GM21423 (cell line): ENCODE measurements around the gene OR2W1.

Source experiments
- ATAC-seq: cut with Tn5 transposase; IDR thresholded peaks from one replicate; pipeline ENCODE4 v1.9.1; 2021; ENCODE audit warnings: mild to moderate bottlenecking, moderate library complexity; ENCODE audit not compliant: unreplicated experiment

Gene OR2W1

GRCh38 chr6:28996844-28997510 is 48.0 kb downstream of the OR2W1 start:
- ATAC-seq = no peak

DNA sequence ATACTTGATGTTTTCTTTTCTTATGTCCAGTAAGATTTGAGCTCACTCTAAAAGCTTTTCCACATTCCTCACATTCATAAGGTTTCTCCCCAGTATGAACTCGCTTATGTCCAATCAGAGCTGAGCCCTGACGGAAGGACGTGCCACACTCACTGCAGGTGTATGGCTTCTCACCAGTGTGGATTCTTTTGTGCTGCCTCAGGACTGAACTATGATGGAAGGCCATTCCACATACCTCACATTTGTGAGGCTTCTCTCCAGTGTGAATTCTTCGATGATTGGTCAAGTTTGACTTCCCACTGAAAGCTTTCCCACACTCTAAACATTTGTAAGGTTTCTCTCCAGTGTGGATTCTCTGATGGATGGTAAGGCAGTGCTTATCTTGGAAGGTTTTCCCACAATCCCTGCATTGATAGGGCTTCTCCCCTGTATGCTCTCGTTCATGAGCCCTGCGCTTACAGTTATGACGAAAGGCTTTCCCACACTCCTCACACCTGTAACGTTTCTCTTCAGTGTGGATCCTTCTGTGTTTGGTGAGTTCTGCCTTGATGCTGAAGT is 49.8 kb downstream of the OR2W1 start:
- no peak for ATAC-seq
